Prostate gland (tissue), 1 donor: ENCODE data around the gene NKG7.

Source experiments
- POLR2A ChIP-seq: fragments of 450-650 bp; IDR thresholded peaks from one replicate; pipeline ENCODE4 v1.6.1; 2016; ENCODE audit warnings: antibody characterized with exemption, mild to moderate bottlenecking
- POLR2AphosphoS5 ChIP-seq: sonication (generic); formaldehyde crosslinking; IDR thresholded peaks from one replicate; pipeline ENCODE4 v1.6.1; 2017; ENCODE audit warnings: antibody characterized with exemption

DNA sequence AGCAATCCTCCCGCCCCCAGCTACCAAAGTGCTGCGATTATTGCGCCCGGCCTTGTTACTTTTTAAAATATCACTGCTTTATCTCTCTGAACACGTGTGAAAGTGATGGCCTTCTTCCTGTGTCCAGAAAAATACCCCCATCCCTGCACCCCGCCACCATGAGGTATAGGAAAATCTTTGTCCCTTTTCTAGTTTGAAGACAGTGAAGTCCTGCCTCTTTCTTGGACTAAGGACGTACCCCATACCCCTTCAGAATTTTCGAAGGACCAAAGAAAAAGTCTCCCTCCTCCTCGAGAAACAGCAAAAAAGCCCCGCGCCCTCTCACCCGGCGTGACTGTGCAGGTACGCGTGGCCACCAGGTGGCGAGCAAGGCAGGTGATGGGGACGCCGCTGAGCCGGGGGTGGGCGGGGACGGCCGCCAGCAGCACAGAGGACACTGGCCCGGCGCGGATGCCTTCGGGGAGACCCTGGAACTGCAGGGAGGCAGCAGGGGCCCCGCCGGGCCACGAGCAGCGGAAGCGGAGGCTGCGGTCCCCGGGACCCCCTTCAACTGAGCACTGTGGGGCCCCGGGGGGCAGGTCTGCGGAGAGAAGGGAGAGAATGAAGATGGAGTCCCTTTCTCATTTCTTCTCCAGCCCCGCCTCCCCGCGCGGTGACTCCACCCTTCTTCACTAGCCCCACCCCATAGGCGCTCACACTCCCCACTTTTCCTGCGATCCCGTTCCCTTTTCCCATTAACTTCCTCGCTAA lies 33.7 kb downstream of the NKG7 start:
- TF ChIP-seq POLR2AphosphoS5 (peak; percentile 36), POLR2A (peak; percentile 25)
